ENCODE measurements around the gene RUFY1. TPM values are rescaled to one million over a fixed set of nuclear protein-coding genes. Genes with fewer than 3 reads are reported as not detected.

The RUFY1 gene
- total and polyA plus RNA-seq, 9 of the 15 experiments (the other 6 are each of a cell fraction or from before 2014, with no cell fraction given) = 5.0 to 41.7 (median 29.6) TPM

DNA sequence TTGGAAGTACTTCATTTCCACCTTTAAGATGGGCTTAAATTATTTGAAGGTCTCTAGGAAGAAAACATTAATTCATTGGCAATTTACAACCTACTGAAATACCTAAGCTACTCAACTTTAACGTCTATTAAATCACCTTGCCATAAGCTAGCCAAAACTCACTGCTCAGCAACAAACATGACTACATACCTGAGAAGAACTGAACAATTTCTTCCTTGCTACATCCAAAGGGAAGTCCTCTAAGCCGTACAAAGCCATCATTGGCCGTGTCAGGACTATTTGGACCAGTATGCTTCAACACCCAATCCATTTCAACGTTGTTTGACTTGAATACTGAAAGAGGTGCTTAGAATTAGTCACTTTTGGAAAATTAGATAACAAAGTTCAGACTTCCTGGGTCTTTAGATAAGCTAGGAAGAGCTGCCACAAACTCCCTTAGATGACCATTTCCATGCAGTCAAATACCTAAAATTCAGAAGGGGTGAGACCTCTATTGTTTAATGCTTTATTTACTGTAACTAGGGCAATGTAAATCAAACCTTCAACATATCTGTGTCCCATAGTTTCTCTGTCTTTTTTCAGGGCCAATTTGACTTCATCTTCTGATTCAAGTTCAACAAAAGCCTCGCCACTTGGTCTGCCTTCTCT lies 70.5 kb downstream of the RUFY1 start (continued):
- TF ChIP-seq, protein P1, sequence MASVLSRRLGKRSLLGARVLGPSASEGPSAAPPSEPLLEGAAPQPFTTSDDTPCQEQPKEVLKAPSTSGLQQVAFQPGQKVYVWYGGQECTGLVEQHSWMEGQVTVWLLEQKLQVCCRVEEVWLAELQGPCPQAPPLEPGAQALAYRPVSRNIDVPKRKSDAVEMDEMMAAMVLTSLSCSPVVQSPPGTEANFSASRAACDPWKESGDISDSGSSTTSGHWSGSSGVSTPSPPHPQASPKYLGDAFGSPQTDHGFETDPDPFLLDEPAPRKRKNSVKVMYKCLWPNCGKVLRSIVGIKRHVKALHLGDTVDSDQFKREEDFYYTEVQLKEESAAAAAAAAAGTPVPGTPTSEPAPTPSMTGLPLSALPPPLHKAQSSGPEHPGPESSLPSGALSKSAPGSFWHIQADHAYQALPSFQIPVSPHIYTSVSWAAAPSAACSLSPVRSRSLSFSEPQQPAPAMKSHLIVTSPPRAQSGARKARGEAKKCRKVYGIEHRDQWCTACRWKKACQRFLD (CRISPR knock-in tag; IDR thresholded peaks at IDR 0.05) = no peak
- TF ChIP-seq MCM5 (IDR thresholded peaks at IDR 0.05; ENCODE audit: low read depth) (no peak), PTBP1 (IDR thresholded peaks at IDR 0.05; ENCODE audit: low read depth, low read length) (no peak), ZNF24 (IDR thresholded peaks at IDR 0.05) (no peak), IRF1 (CRISPR knock-in tag; IDR thresholded peaks at IDR 0.05; ENCODE audit: borderline replicate concordance) (no peak), ZNF583 (CRISPR knock-in tag; IDR thresholded peaks at IDR 0.05) (no peak), CXXC5 (CRISPR knock-in tag; IDR thresholded peaks at IDR 0.05) (0 out of 2 replicates have a peak, but pooled peaks have one; percentile 18), MED1 (CRISPR knock-in tag; IDR thresholded peaks at IDR 0.05; ENCODE audit: borderline replicate concordance) (no peak), SP2 (IDR thresholded peaks at IDR 0.05; ENCODE audit: extremely low read depth, low read depth, low read length, poor library complexity, severe bottlenecking) (no peak), DPF2 (IDR thresholded peaks at IDR 0.05) (peak; percentile 78), HNRNPLL (IDR thresholded peaks at IDR 0.05; ENCODE audit: low read depth, low read length, poor library complexity, severe bottlenecking) (no peak), ZNF133 (CRISPR knock-in tag; IDR thresholded peaks at IDR 0.05) (no peak), ZNF354B (CRISPR knock-in tag; IDR thresholded peaks at IDR 0.05) (no peak), MAFK (IDR thresholded peaks at IDR 0.05; ENCODE audit: low read length) (no peak), ZNF518B (CRISPR knock-in tag; IDR thresholded peaks at IDR 0.05) (no peak), PRPF4 (IDR thresholded peaks at IDR 0.05; ENCODE audit: insufficient read depth, low read depth, low read length, poor library complexity, severe bottlenecking) (no peak), MTA2 (IDR thresholded peaks at IDR 0.05; ENCODE audit: low read depth) (no peak), KAT7 (CRISPR knock-in tag; IDR thresholded peaks at IDR 0.05; ENCODE audit: borderline replicate concordance) (no peak), POLR2H (tag; IDR thresholded peaks at IDR 0.05; ENCODE audit: low read depth) (no peak), CBFB (CRISPR knock-in tag; IDR thresholded peaks at IDR 0.05) (no peak)
- TF ChIP-seq, protein P2, sequence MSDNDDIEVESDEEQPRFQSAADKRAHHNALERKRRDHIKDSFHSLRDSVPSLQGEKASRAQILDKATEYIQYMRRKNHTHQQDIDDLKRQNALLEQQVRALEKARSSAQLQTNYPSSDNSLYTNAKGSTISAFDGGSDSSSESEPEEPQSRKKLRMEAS (CRISPR knock-in tag; IDR thresholded peaks at IDR 0.05) = no peak
- TF ChIP-seq, protein P3, sequence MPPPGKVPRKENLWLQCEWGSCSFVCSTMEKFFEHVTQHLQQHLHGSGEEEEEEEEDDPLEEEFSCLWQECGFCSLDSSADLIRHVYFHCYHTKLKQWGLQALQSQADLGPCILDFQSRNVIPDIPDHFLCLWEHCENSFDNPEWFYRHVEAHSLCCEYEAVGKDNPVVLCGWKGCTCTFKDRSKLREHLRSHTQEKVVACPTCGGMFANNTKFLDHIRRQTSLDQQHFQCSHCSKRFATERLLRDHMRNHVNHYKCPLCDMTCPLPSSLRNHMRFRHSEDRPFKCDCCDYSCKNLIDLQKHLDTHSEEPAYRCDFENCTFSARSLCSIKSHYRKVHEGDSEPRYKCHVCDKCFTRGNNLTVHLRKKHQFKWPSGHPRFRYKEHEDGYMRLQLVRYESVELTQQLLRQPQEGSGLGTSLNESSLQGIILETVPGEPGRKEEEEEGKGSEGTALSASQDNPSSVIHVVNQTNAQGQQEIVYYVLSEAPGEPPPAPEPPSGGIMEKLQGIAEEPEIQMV (tag; conservative IDR thresholded peaks at IDR 0.05; ENCODE audit: low read depth) = no peak
